ENCODE results near the gene IFT74.
"Not testable (repeated sequence)": the region's sequence is repeated elsewhere in the genome, so short reads cannot be mapped to it uniquely, and the experiment has no call there.

IFT74 gene

DNA sequence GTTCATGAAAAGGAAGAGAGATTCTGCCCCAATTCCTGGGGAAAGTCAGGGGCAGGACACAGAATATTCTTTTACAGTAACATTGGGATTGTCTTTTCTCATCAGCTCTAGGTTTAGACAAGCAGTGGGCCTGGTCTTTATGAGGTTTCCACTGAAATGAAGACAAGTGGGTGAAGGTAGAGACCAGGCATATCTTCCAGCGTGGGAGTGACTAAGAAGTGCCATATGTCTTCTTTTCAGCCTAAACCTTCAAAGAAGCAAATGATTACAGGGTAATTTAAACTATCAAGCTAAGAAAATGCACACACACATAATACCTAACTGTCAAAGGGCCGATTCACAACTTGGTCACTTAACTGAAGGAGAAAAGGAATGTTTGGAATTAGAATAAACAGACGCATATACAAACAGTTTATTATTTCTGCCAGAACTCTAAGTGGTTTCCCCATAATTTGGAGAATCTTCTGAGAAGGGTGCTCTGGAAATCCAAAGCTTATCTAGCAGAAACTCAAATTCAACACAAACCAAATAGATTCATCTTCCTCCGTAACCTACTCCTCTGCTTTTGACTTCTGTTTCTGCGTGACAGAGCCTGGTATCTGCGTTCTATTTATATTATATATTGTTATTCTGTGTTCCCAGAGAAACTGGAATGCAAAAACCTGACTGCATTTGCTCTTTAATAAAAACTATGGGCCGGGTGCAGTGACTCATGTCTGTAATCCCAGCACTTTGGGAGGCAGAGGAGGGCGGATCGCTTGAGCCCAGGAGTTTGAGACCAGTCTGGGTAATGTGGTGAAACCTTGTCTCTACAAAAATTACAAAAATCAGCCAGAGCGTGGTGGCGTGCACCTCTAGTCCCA, 130.8 kb downstream of the IFT74 start:
- Mint-ChIP-seq H3K4me3 (no peak overlapping the region), H3K27ac (no peak overlapping the region), H3K27me3 (peaks cover 16% of the 10 kb centered on the region), H3K4me1 (no peaks in the 10 kb centered on the region), H3K9me3 (no peaks in the 10 kb centered on the region), H3K36me3 (no peaks in the 10 kb centered on the region)
- no peak for ATAC-seq

DNA sequence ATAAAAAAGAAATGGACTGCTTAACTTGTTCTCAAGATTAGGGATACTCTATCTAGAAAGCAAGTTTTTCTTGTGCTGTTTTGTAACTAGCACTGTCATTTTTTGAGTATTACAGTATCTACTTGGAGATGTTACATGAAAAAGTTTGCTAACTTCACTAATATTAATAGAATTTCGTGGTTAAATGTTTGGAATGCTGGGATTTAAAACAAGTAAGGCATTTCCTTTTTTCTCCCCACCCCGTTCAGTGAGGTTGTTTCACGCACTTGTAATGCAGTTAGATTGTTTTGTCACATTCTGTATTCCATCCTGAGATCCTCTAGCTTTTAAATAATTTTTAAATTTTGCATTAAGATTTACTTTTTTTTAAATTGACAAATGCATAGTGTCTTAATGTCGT, 132.8 kb downstream of the IFT74 start:
- Mint-ChIP-seq H3K27me3 (peaks cover 16% of the 10 kb centered on the region), H3K4me1 (no peaks in the 10 kb centered on the region), H3K4me3 (no peak overlapping the region), H3K27ac (no peak overlapping the region), H3K9me3 (no peaks in the 10 kb centered on the region), H3K36me3 (no peaks in the 10 kb centered on the region)
- ATAC-seq = no peak

DNA sequence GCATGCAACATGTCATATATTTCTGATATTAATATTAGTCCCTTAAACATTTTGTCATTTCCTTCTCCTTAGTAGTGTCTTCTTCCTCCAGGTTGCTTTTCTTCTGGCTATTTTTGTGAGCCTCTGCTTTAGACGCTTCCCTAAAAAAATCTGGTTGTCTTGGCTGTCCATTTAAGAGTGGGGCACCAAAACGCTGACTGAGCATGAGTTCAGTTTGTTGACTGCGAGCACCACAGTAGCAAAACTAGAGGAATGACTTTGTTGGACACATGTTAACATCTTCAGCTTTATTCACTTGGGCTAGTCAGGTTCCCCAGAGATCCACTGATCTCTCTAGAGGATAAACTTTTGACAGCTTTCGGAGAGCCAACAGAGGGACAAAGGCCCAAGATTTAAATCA, 133.5 kb downstream of the IFT74 start:
- no peak overlapping the region for H3K4me3 Mint-ChIP-seq
- ATAC-seq = no peak

DNA sequence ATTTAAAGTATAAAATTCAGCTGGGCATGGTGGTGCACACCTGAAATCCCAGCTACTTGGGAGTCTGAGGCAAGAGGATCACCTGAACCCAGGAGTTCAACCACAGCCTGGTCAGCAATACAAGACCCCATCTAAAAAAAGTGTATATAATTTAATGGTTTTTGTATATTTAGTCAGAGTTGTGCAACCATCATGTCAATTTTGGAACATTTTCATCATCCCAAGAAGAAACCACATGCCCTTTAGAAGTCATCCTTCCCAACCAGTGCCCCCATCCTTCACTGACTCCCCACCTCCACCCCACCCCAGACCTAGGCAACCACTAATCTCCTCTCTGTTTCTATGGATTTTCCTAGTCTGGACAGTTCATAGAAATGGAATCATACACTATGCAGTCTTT, 134.0 kb downstream of the IFT74 start:
- Mint-ChIP-seq H3K36me3 (no peaks in the 10 kb centered on the region), H3K4me1 (no peaks in the 10 kb centered on the region), H3K9me3 (no peaks in the 10 kb centered on the region), H3K27me3 (peaks cover 26% of the 10 kb centered on the region), H3K4me3 (no peak overlapping the region), H3K27ac (no peak overlapping the region)
- ATAC-seq = no peak

More for the DNA sequence above, 133.5 kb downstream of the IFT74 start:
- no peaks in the 10 kb centered on the region for H3K4me1 Mint-ChIP-seq
- H3K27ac Mint-ChIP-seq = no peak overlapping the region
- peaks cover 22% of the 10 kb centered on the region for H3K27me3 Mint-ChIP-seq
- no peaks in the 10 kb centered on the region for H3K9me3 Mint-ChIP-seq
- H3K36me3 Mint-ChIP-seq = no peaks in the 10 kb centered on the region

DNA sequence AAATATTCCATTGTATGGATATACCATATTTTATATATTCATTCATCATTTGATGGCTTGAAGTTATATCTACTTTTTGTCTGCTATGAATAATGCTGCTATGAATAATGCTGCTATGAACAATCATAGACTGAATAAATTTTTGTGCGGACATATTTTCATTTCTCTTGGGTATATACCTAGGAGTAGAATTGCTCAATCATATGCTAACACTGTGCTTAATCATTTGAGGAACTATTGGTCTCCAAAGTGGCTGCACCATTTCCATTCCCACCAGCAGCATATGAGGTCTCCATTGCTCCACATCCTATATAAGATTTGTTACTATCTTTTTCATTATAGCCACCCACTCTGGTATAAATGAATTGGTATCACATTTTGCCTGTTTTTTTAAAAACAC, 134.5 kb downstream of the IFT74 start:
- Mint-ChIP-seq H3K4me1 (no peaks in the 10 kb centered on the region), H3K27me3 (peaks cover 28% of the 10 kb centered on the region), H3K27ac (no peak overlapping the region), H3K36me3 (no peaks in the 10 kb centered on the region), H3K9me3 (no peaks in the 10 kb centered on the region), H3K4me3 (no peak overlapping the region)
- ATAC-seq = no peak

DNA sequence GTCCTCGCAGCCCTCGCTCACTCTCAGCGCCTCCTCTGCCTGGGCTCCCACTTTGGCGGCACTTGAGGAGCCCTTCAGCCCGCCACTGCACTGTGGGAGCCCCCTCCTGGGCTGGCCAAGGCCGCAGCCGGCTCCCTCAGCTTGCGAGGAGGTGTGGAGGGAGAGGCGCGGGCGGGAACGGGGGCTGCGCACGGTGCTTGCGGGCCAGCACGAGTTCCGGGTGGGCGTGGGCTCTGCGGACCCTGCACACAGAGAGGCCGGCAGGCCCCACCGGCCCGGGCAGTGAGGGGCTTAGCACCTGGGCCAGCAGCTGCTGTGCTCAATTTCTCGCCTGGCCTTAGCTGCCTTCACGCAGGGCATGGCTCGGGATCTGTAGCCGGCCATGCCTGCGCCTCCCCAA, 136.3 kb downstream of the IFT74 start:
- peaks cover 42% of the 10 kb centered on the region for H3K27me3 Mint-ChIP-seq
- not testable (repeated sequence) for H3K9me3 Mint-ChIP-seq, H3K4me1 Mint-ChIP-seq, H3K36me3 Mint-ChIP-seq, H3K27ac Mint-ChIP-seq, ATAC-seq, H3K4me3 Mint-ChIP-seq

DNA sequence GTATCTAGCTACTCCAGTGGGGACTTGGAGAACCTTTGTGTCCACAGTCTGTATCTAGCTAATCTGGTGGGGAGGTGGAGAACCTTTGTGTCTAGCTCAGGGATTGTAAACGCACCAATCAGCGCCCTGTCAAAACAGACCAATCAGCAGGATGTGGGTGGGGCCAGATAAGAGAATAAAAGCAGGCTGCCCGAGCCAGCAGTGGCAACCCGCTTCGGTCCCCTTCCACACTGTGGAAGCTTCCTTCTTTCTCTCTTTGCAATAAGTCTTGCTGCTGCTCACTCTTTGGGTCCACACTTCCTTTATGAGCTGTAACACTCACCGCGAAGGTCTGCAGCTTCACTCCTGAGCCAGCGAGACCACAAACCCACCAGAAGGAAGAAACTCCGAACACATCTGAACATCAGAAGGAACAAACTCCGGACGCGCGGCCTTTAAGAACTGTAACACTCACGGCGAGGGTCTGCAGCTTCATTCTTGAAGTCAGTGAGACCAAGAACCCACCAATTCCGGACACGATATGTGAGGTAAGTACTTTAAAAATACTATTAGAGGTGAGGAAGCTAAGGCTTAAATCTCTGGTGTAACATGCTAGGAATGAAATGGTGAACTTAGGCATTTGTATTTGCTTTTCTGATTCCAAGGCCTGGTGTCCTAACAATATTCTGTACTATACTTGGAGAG, 137.3 kb downstream of the IFT74 start:
- H3K9me3 Mint-ChIP-seq, H3K4me1 Mint-ChIP-seq, H3K27ac Mint-ChIP-seq, H3K4me3 Mint-ChIP-seq, H3K36me3 Mint-ChIP-seq, ATAC-seq: not testable (repeated sequence)
- peaks cover 42% of the 10 kb centered on the region for H3K27me3 Mint-ChIP-seq

DNA sequence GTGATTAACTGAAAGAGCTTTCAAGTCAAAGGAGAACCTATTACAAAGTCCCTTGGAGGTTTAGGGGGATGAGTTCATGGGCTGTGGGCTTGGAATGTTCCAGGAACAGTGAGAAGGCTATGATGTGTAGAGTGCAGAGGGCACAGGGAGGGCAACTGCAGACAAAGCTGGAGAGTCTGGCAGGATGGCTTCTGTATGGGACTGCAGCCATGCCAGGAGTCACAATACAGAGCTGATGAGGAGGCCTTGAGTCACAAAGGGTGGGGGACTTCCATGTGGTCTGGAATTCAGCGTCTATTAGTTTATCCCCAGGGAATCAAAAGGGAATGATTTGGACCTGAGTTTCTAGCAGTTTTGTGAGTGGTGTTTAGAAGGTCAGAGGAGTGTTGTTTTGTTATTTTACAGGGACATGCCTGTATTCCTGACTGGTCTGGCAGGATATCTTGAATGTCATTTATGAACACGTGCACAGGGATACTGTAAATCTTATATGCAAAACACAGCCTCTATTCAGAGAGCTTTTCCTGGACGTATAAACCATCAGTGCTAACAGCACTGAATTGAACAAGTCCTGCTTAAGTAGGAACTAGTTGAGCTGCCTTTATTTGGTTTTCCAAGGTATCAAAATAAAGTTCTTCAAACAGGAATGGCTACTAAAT, 138.6 kb downstream of the IFT74 start:
- Mint-ChIP-seq H3K4me1 (no peaks in the 10 kb centered on the region), H3K36me3 (no peaks in the 10 kb centered on the region), H3K4me3 (no peak overlapping the region), H3K27me3 (peaks cover 37% of the 10 kb centered on the region), H3K9me3 (no peaks in the 10 kb centered on the region), H3K27ac (no peak overlapping the region)
- ATAC-seq = no peak

DNA sequence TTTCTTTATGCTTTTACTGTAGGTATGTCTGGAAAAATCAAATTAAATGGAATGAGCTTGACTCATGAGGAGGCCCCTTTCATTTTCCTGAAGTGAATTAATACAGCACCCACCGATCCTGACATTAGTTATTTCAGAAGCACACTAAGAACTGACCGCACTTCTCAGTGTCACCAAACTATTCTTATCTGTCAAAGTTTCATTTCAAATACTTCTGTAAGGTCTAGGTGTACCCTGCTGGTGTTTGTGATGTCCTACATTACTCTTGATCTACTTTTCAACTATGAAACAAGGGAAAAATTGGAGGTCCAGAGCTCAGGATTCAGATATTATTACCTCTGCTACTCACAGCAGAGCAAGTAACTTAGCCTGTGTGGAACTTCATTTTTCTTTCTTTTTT, 151.0 kb downstream of the IFT74 start:
- no peaks in the 10 kb centered on the region for H3K9me3 Mint-ChIP-seq
- H3K36me3 Mint-ChIP-seq = no peaks in the 10 kb centered on the region
- H3K27ac Mint-ChIP-seq = no peak overlapping the region
- no peak for ATAC-seq
- H3K4me3 Mint-ChIP-seq = no peak overlapping the region
- peaks cover 17% of the 10 kb centered on the region for H3K27me3 Mint-ChIP-seq
- no peaks in the 10 kb centered on the region for H3K4me1 Mint-ChIP-seq

DNA sequence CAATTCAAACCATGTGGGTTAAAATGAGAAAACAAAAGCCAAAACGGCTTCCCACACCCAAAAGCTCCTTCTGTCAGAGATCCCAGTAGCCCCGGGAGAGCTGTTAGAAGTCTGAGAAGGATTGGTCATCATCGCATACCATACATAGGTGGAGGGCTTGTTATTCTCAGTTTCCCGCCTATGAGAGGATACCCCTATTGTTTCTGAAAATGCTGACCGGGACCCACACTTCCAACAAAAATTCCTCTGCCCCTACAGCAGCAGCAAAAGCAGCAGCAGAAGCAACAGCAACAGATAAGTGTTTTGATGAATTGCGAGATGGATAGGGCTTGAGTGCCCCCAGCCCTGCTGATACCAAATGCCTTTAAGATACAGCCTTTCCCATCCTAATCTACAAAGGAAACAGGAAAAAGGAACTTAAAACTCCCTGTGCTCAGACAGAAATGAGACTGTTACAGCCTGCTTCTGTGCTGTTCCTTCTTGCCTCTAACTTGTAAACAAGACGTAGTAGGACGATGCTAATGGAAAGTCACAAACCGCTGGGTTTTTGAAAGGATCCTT, 152.8 kb downstream of the IFT74 start, which contains the start of gene TEK:
Gene TEK, plus strand, starts transcription at position 245 of the 561 bp plus-strand sequence. CDS start 366 bp downstream, outside the sequence.
- ATAC-seq = no peak
- peaks cover 22% of the 10 kb centered on the region for H3K27me3 Mint-ChIP-seq
- H3K36me3 Mint-ChIP-seq = no peaks in the 10 kb centered on the region
- H3K4me1 Mint-ChIP-seq = no peaks in the 10 kb centered on the region
- H3K4me3 Mint-ChIP-seq = no peak within 1 kb of the TSS
- no peaks in the 10 kb centered on the region for H3K9me3 Mint-ChIP-seq
- no peak within 1 kb of the TSS for H3K27ac Mint-ChIP-seq

DNA sequence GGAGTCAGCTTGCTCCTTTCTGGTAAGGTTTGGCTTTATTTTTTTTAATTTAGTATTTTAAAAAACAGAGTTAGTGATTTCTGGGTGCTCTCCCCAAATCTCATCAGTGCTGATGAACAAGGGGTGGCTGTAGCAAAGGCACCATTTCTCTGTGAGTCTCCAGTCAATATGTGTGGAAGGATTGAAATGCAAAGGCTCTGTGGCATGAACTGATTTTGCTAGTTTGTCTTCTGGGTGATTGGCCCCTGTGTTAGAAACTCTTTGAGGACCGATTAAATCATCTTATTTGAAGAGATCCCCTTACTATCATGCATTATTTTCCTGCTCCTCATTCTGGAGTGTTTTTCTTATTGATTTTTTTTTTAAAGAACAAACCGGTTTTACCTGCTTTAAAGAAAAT, 153.4 kb downstream of the IFT74 start:
- peaks cover 22% of the 10 kb centered on the region for H3K27me3 Mint-ChIP-seq
- H3K4me3 Mint-ChIP-seq = no peak overlapping the region
- no peaks in the 10 kb centered on the region for H3K9me3 Mint-ChIP-seq
- H3K4me1 Mint-ChIP-seq = no peaks in the 10 kb centered on the region
- H3K36me3 Mint-ChIP-seq = no peaks in the 10 kb centered on the region
- ATAC-seq = no peak
- H3K27ac Mint-ChIP-seq = no peak overlapping the region

DNA sequence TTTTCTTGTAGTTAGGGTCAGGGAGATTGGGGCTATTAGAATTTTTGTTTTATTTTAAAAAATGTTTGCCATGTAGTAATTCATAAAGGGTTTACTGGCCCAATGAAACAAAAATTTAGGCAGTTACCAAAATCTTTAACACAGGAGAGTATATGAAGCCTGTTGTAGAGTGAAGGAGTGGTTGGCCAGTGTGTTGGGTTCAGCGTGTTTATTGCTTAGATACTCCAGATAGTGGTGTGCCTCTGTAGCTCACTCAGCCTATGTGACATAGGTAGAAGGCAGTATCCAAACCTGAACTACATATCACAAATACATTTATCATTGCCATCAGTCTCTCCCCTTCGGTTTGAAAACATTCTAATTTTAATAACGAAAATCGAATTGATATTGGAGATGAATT, 154.0 kb downstream of the IFT74 start:
- no peak for ATAC-seq
- peaks cover 22% of the 10 kb centered on the region for H3K27me3 Mint-ChIP-seq
- H3K4me1 Mint-ChIP-seq = no peaks in the 10 kb centered on the region
- H3K27ac Mint-ChIP-seq = no peak overlapping the region
- H3K4me3 Mint-ChIP-seq = no peak overlapping the region
- no peaks in the 10 kb centered on the region for H3K9me3 Mint-ChIP-seq
- no peaks in the 10 kb centered on the region for H3K36me3 Mint-ChIP-seq

DNA sequence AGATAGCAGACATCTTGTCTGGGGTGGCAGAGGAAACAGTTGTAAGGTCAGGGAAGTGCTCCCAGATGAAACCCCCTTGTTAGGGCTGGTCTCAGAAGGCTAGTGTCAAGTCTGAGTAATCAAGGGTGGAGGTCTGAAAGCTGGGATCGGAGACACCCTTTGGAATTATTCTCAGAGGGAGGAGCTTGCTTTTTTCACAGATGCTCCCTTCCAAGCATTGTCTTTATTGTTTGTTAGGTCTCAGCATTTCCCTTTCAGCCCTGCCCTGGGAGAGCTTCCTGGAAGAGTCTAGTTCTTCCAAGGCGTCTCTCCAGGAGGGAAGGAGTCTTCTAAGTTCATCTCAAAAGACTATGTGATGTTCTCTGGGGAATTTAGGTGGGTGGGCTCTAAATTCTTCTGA, 156.0 kb downstream of the IFT74 start:
- Mint-ChIP-seq H3K27me3 (peaks cover 22% of the 10 kb centered on the region), H3K9me3 (no peaks in the 10 kb centered on the region), H3K4me3 (no peak overlapping the region), H3K4me1 (no peaks in the 10 kb centered on the region), H3K27ac (no peak overlapping the region), H3K36me3 (no peaks in the 10 kb centered on the region)
- ATAC-seq = no peak
